ES-I3 (cell line): Measurements from ENCODE around the gene SERPINA7.

Experiments used
- H3K36me3 ChIP-seq: 2 replicates; pipeline ENCODE4 v1.6.1; 2013; ENCODE audit warnings: mild to moderate bottlenecking, low read length, control low read depth, moderate library complexity; ENCODE audit not compliant: insufficient read depth
- H3K4me1 ChIP-seq: 2 replicates; pipeline ENCODE4 v1.6.1; 2013; ENCODE audit warnings: mild to moderate bottlenecking, control low read depth, low read length; ENCODE audit not compliant: insufficient read depth
- H3K9ac ChIP-seq: 2 replicates; pipeline ENCODE4 v1.6.1; 2013; ENCODE audit warnings: low read depth, mild to moderate bottlenecking, low read length, moderate library complexity
- H3K9me3 ChIP-seq: 2 replicates; pipeline ENCODE4 v1.6.1; 2013; ENCODE audit warnings: mild to moderate bottlenecking, low read length, moderate library complexity; ENCODE audit not compliant: control insufficient read depth, insufficient read depth

SERPINA7 gene

GRCh38 chrX:106038625-106039024 lies at the start of gene SERPINA7:
Gene SERPINA7 (minus strand): TSS chrX:106038727. CDS start chrX:106037058, 1,669 bp downstream.
- H3K9ac ChIP-seq: no peak within 1 kb of the TSS
- H3K9me3 ChIP-seq: no peaks in the 10 kb centered on the region
- H3K4me1 ChIP-seq: no peaks in the 10 kb centered on the region

GRCh38 chrX:106069048-106069447 lies 30.5 kb upstream of the SERPINA7 start:
- no peaks in the 10 kb centered on the region for H3K9me3 ChIP-seq
- H3K4me1 ChIP-seq: no peaks in the 10 kb centered on the region
- no peak overlapping the region for H3K9ac ChIP-seq
- no peaks in the 10 kb centered on the region for H3K36me3 ChIP-seq

More at GRCh38 chrX:106038625-106039024, at the start of gene SERPINA7:
- no peaks in the 10 kb centered on the region for H3K36me3 ChIP-seq

- H3K9ac ChIP-seq: no peak overlapping the region
- H3K4me1 ChIP-seq: peaks cover 5% of the 10 kb centered on the region; the same call in 1 of the 2 replicates
- no peaks in the 10 kb centered on the region for H3K36me3 ChIP-seq
- H3K9me3 ChIP-seq: no peaks in the 10 kb centered on the region; the same call in 1 of the 2 replicates
Measured at GRCh38 chrX:106050054-106050453, 11.5 kb upstream of the SERPINA7 start.

- Histone ChIP-seq H3K9ac (no peak overlapping the region), H3K36me3 (no peaks in the 10 kb centered on the region)
Measured at GRCh38 chrX:106042296-106042695, 3.8 kb upstream of the SERPINA7 start.

GRCh38 chrX:106040861-106041260 lies 2.3 kb upstream of the SERPINA7 start:
- Histone ChIP-seq H3K9ac (no peak overlapping the region), H3K36me3 (no peaks in the 10 kb centered on the region), H3K4me1 (no peaks in the 10 kb centered on the region), H3K9me3 (no peaks in the 10 kb centered on the region)

More at GRCh38 chrX:106042296-106042695, 3.8 kb upstream of the SERPINA7 start:
- Histone ChIP-seq H3K4me1 (no peaks in the 10 kb centered on the region), H3K9me3 (no peaks in the 10 kb centered on the region)

- H3K9ac ChIP-seq: no peak overlapping the region
- H3K9me3 ChIP-seq: no peaks in the 10 kb centered on the region
- no peaks in the 10 kb centered on the region for H3K4me1 ChIP-seq
- no peaks in the 10 kb centered on the region for H3K36me3 ChIP-seq
Measured at GRCh38 chrX:106039920-106040319, 1.4 kb upstream of the SERPINA7 start.

- H3K36me3 ChIP-seq: no peaks in the 10 kb centered on the region
- H3K4me1 ChIP-seq: no peaks in the 10 kb centered on the region
- no peaks in the 10 kb centered on the region for H3K9me3 ChIP-seq
- no peak overlapping the region for H3K9ac ChIP-seq
Measured at GRCh38 chrX:106037835-106038473, 573 bp downstream of the SERPINA7 start.

- no peaks in the 10 kb centered on the region for H3K4me1 ChIP-seq
- H3K9me3 ChIP-seq: no peaks in the 10 kb centered on the region
- no peak overlapping the region for H3K9ac ChIP-seq
- no peaks in the 10 kb centered on the region for H3K36me3 ChIP-seq
Measured at GRCh38 chrX:106036716-106037115, 1.8 kb downstream of the SERPINA7 start.

GRCh38 chrX:106035064-106035463 lies 3.5 kb downstream of the SERPINA7 start:
- Histone ChIP-seq H3K4me1 (no peaks in the 10 kb centered on the region), H3K36me3 (no peaks in the 10 kb centered on the region), H3K9me3 (no peaks in the 10 kb centered on the region), H3K9ac (no peak overlapping the region)

- H3K9me3 ChIP-seq: no peaks in the 10 kb centered on the region
- no peaks in the 10 kb centered on the region for H3K36me3 ChIP-seq
- H3K9ac ChIP-seq: no peak overlapping the region
- no peaks in the 10 kb centered on the region for H3K4me1 ChIP-seq
Measured at GRCh38 chrX:106023947-106024346, 14.6 kb downstream of the SERPINA7 start.

- Histone ChIP-seq H3K36me3 (no peaks in the 10 kb centered on the region), H3K4me1 (no peaks in the 10 kb centered on the region), H3K9me3 (no peaks in the 10 kb centered on the region), H3K9ac (no peak overlapping the region)
Measured at GRCh38 chrX:106022238-106022637, 16.3 kb downstream of the SERPINA7 start.

GRCh38 chrX:106014119-106014775 lies 24.3 kb downstream of the SERPINA7 start:
- no peak overlapping the region for H3K9ac ChIP-seq
- H3K36me3 ChIP-seq: no peaks in the 10 kb centered on the region
- no peaks in the 10 kb centered on the region; the same call in none of the 2 replicates for H3K9me3 ChIP-seq
- no peaks in the 10 kb centered on the region for H3K4me1 ChIP-seq

GRCh38 chrX:106009145-106009544 lies 29.4 kb downstream of the SERPINA7 start:
- Histone ChIP-seq H3K4me1 (no peaks in the 10 kb centered on the region), H3K9me3 (no peaks in the 10 kb centered on the region; the same call in none of the 2 replicates), H3K9ac (no peak overlapping the region), H3K36me3 (no peaks in the 10 kb centered on the region)

GRCh38 chrX:106007815-106008214 lies 30.7 kb downstream of the SERPINA7 start:
- Histone ChIP-seq H3K36me3 (no peaks in the 10 kb centered on the region), H3K4me1 (no peaks in the 10 kb centered on the region), H3K9me3 (no peaks in the 10 kb centered on the region; the same call in none of the 2 replicates), H3K9ac (no peak overlapping the region)

- H3K9ac ChIP-seq: no peak overlapping the region
- no peaks in the 10 kb centered on the region for H3K36me3 ChIP-seq
- H3K4me1 ChIP-seq: no peaks in the 10 kb centered on the region
- H3K9me3 ChIP-seq: no peaks in the 10 kb centered on the region
Measured at GRCh38 chrX:106005684-106006083, 32.8 kb downstream of the SERPINA7 start.
